ENCODE measurements around the gene LILRB5. TPM values are rescaled to one million over a fixed set of nuclear protein-coding genes. Genes with fewer than 3 reads are reported as not detected.
A peak's percentile ranks its signal among the peaks of the same experiment; 100 is the strongest.

Gene LILRB5
- total and polyA plus RNA-seq, 2 donors from 2014 or later = 1.1 to 5.9 TPM

- Histone ChIP-seq H3K36me3 (ENCODE audit: control insufficient read depth in 2 of 3, insufficient read depth in 3 of 3, low read length in 3 of 3) (no peaks in the 10 kb centered on the region), H3K4me1 (ENCODE audit: control insufficient read depth in 2 of 3, insufficient read depth in 2 of 3, low read depth in 1 of 3, low read length in 3 of 3) (no peaks in the 10 kb centered on the region), H3K27me3 (ENCODE audit: control insufficient read depth, insufficient read depth, low read length) (no peaks in the 10 kb centered on the region), H3K4me3 (ENCODE audit: low read length in 3 of 3) (no peak overlapping the region), H3K9ac (ENCODE audit: low read length in 3 of 3) (no peak overlapping the region), H3K27ac (ENCODE audit: low read depth in 2 of 2, low read length in 2 of 2) (no peak overlapping the region), H3K9me3 (ENCODE audit: control insufficient read depth in 2 of 3, insufficient read depth in 1 of 3, low read length in 3 of 3) (no peaks in the 10 kb centered on the region)
- no peak for TF ChIP-seq CTCF (IDR thresholded peaks at IDR 0.05; ENCODE audit: borderline replicate concordance, extremely low read depth, insufficient read depth)
- DNase-seq (no peak), FAIRE-seq (no peak)
- intact Hi-C loops (cut with DNase I) = no loop called here
These were observed 11.9 kb upstream of the LILRB5 start for GRCh38 chr19:54268936-54269335.

- no peaks in the 10 kb centered on the region for H3K4me1 ChIP-seq (ENCODE audit: control insufficient read depth in 2 of 3, insufficient read depth in 2 of 3, low read depth in 1 of 3, low read length in 3 of 3)
- H3K36me3 ChIP-seq (ENCODE audit: control insufficient read depth in 2 of 3, insufficient read depth in 3 of 3, low read length in 3 of 3) = no peaks in the 10 kb centered on the region
- no peak overlapping the region for H3K4me3 ChIP-seq (ENCODE audit: low read length in 3 of 3)
- peak; percentile 68 for TF ChIP-seq CTCF (IDR thresholded peaks at IDR 0.05; ENCODE audit: borderline replicate concordance, extremely low read depth, insufficient read depth)
- no peak overlapping the region for H3K9ac ChIP-seq (ENCODE audit: low read length in 3 of 3)
- no peaks in the 10 kb centered on the region for H3K9me3 ChIP-seq (ENCODE audit: control insufficient read depth in 2 of 3, insufficient read depth in 1 of 3, low read length in 3 of 3)
- H3K27me3 ChIP-seq (ENCODE audit: control insufficient read depth, insufficient read depth, low read length) = no peaks in the 10 kb centered on the region
- no peak overlapping the region for H3K27ac ChIP-seq (ENCODE audit: low read depth in 2 of 2, low read length in 2 of 2)
- intact Hi-C loops (cut with DNase I) = no loop called here
- DNase-seq = peak in 4 of 5 donors; percentile 91 to 95 (median 94)
- no peak for FAIRE-seq
These were observed 9.1 kb upstream of the LILRB5 start for GRCh38 chr19:54266133-54266532.

GRCh38 chr19:54262470-54262869 lies 5.4 kb upstream of the LILRB5 start:
- no peaks in the 10 kb centered on the region for H3K9me3 ChIP-seq (ENCODE audit: control insufficient read depth in 2 of 3, insufficient read depth in 1 of 3, low read length in 3 of 3)
- no peak overlapping the region for H3K4me3 ChIP-seq (ENCODE audit: low read length in 3 of 3)
- H3K4me1 ChIP-seq (ENCODE audit: control insufficient read depth in 2 of 3, insufficient read depth in 2 of 3, low read depth in 1 of 3, low read length in 3 of 3) = no peaks in the 10 kb centered on the region
- FAIRE-seq = peak; percentile 15
- H3K9ac ChIP-seq (ENCODE audit: low read length in 3 of 3) = no peak overlapping the region
- intact Hi-C loops (cut with DNase I) = no loop called here
- no peaks in the 10 kb centered on the region for H3K27me3 ChIP-seq (ENCODE audit: control insufficient read depth, insufficient read depth, low read length)
- no peak for DNase-seq
- H3K27ac ChIP-seq (ENCODE audit: low read depth in 2 of 2, low read length in 2 of 2) = no peak overlapping the region
- no peak for TF ChIP-seq CTCF (IDR thresholded peaks at IDR 0.05; ENCODE audit: borderline replicate concordance, extremely low read depth, insufficient read depth)
- no peaks in the 10 kb centered on the region for H3K36me3 ChIP-seq (ENCODE audit: control insufficient read depth in 2 of 3, insufficient read depth in 3 of 3, low read length in 3 of 3)

GRCh38 chr19:54262066-54262465 lies 5.0 kb upstream of the LILRB5 start:
- Histone ChIP-seq H3K9me3 (ENCODE audit: control insufficient read depth in 2 of 3, insufficient read depth in 1 of 3, low read length in 3 of 3) (no peaks in the 10 kb centered on the region), H3K4me3 (ENCODE audit: low read length in 3 of 3) (no peak overlapping the region), H3K27me3 (ENCODE audit: control insufficient read depth, insufficient read depth, low read length) (no peaks in the 10 kb centered on the region), H3K9ac (ENCODE audit: low read length in 3 of 3) (no peak overlapping the region), H3K36me3 (ENCODE audit: control insufficient read depth in 2 of 3, insufficient read depth in 3 of 3, low read length in 3 of 3) (no peaks in the 10 kb centered on the region), H3K27ac (ENCODE audit: low read depth in 2 of 2, low read length in 2 of 2) (no peak overlapping the region), H3K4me1 (ENCODE audit: control insufficient read depth in 2 of 3, insufficient read depth in 2 of 3, low read depth in 1 of 3, low read length in 3 of 3) (no peaks in the 10 kb centered on the region)
- peak in 1 of 5 donors; percentile 10 for DNase-seq
- intact Hi-C loops (cut with DNase I) = no loop called here
- TF ChIP-seq CTCF (IDR thresholded peaks at IDR 0.05; ENCODE audit: borderline replicate concordance, extremely low read depth, insufficient read depth) = no peak
- no peak for FAIRE-seq

Data from kidney (tissue), 14 donors.